ENCODE results near the gene FCSK. TPM values are rescaled to one million over a fixed set of nuclear protein-coding genes. Genes with fewer than 3 reads are reported as not detected.
A peak's percentile ranks its signal among the peaks of the same experiment; 100 is the strongest.
"Not testable (repeated sequence)": the region's sequence is repeated elsewhere in the genome, so short reads cannot be mapped to it uniquely, and the experiment has no call there.

Gene FCSK
- polyA plus RNA-seq, 1 donor = 17.8 TPM

DNA sequence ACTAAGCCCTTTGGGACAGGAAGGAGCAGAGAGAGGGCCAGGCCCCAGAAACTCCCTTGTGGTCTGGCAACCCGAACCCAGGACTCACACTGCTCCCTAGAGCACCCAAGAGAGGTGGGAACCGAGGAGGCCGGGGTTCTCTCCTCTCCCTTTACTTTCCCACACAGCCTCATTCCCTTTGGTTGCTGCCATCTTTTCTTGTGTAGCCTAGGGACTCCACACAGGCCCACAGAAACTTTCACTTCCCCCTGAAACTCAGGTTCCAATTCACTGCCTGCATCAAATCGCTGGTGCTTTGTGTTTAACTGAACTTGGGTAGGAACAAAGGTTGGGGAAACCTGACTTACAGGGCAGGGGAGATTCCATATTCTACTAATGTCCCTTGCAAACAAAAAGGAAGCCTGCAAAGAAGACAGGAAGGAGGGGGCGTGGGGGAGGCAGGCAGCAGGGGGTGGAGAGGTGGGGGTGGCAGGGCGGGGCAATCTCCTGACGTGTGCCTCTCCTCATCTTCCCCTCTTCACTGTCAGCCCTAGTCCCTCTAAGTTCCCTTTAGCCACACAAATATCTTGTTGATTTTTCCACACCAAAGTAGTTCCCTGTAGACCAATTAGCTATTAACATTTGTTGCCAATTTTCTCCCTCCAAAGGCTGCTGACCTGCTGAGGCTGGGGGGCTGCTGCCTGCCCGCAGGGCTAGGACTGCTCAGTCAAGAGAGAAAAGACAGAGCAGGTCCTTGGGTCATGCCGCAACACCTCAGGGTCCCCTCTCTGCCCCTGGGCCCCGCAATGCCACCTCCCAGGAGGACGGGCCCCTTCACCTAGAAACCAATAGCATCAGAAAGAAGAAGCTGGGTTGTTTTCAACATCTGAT lies 23.5 kb upstream of the FCSK start:
- no peak for DNase-seq

DNA sequence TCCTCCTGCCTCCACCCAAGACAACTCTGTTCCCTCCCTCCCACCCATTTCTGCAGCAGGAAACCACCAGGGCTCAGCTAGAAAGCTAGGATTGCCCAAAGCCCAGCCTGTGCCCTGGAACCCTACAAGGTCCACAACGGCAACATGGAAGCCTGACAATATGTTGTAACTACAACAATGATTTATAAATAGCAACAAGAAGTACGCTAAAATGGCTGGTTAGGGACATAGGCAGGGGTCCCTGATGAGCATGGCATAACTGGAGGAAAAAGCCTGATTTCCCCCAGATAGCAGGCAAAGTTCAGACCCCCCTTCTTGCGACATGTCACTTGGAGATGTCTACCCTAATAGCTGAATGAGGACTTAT lies 22.1 kb upstream of the FCSK start:
- DNase-seq = no peak

DNA sequence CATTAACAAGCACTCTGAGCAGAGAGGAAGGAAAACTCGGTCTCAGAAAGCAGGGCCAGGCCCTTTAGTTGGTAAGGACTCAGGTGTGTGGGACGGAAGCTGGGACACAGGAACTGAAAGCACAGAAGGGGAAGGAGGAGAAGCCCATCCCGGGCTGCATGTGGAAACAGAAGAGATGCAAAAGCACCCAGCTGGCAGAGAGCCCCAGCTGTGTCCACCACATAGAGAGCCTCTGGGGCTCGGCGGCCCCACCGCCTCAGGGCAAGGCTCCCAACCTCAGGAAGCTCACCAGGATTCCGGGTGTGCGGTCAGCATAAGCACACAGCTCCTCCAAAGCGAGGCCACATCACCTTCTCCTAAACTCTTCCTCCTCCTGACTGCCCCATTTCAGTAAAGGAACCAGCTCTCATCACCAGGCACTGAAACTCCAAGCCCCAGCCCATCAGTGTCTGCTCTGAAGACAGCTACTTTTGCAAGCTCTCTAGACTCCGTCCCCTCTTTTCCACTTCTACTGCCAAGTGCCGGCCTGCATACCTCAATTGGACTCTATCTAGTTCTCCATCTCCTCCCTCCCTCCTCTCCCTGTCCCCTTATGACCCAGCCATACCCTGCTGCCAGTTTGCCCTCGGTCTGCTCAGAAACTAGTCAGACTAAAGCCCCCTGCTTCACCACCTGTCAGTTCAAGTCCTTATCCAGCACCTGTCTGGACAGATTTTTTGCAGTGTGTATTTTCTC lies 21.5 kb upstream of the FCSK start:
- no peak for DNase-seq

DNA sequence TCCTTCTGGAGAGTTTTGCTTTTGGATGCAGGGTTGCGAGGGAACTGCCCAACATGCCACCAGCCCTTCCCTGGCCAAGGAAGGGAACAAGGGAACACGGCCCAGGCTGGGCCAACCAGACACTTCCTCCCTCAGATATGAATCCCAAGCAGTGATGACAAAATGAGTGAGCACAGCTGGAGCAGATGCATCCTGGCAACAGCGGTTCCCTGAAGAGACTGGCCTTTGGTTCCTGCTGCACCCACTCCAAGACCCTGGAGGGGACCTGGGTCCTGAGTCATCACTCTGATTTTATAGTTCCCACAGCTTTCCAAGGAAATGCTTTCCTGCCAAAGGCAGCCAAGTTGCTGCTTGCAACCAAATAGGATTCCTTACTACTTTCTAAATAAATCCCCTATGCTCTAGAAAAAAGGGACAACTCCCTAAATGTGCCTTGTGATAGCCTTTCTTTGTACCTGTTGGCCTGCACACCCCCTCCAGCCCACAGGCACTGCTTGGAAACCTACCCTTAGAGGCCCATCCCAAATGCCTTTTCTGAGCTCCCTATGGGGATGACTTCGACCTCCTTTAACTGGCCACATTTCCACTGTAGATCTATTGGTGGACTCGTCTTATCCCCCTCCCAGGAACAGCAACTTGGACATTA lies 20.8 kb upstream of the FCSK start:
- no peak for DNase-seq

DNA sequence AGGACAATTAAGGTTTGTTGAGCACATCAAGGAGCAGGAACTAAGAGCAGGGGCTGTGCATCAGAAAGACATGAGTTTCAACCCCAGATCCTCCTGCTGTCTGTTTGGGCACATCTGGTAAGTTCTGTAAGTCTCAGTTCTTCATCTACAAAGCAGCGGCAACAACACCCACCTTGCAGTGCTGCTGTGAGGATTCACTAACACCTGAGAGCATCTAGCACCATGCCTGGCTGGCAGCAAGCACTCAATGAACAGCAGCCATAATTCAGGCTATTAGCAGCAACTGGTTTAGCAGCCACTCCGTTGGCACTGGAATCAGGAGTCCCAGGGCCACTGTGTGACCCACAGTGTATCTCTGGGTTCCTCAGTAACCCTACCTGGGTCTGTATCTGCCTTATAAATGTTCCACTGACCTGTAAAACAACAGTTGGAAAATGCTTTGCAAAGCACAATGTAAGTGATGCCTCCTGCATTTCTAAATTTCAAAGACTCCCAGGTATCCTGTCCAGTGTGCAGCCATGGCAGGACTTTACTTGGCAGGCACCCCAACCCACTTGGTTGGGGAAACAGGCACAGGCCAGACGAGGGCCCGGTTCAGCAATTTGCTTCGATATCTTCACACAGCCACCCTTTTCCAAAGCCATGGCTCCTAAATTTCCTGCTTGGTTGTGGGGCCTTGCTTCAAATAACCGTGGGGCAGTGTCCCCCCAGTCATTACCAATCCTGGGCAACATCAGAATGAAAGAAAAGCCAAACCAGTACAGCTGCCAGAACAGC lies 19.7 kb upstream of the FCSK start:
- no peak for DNase-seq

DNA sequence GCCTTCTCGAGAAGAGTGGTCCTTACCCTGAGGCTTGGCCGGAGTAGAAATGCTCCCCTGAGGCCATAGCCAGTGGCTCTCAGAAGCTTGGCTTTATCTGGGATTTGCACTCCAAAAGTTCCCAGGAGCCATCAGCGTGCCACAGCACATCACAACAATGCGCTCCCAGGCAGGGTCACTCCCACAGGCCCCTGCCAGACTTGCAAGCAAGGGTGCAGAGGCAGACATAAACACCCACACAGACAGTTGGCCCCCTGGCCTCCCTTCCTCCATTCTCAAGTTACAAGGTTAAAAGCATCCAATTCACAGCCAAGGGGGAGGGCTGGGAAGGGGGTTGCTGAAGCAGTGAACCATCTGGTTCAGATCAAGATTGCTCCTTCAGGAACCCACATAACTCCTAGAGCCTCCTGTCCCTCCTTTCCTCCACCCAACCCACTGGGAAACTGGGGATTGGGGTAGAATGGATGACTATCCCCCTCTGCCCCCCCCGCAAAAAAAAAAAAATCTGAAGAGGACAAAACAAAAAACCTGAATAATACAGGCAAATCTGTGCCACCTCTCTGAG lies 17.3 kb upstream of the FCSK start:
- DNase-seq = peak; percentile 89

DNA sequence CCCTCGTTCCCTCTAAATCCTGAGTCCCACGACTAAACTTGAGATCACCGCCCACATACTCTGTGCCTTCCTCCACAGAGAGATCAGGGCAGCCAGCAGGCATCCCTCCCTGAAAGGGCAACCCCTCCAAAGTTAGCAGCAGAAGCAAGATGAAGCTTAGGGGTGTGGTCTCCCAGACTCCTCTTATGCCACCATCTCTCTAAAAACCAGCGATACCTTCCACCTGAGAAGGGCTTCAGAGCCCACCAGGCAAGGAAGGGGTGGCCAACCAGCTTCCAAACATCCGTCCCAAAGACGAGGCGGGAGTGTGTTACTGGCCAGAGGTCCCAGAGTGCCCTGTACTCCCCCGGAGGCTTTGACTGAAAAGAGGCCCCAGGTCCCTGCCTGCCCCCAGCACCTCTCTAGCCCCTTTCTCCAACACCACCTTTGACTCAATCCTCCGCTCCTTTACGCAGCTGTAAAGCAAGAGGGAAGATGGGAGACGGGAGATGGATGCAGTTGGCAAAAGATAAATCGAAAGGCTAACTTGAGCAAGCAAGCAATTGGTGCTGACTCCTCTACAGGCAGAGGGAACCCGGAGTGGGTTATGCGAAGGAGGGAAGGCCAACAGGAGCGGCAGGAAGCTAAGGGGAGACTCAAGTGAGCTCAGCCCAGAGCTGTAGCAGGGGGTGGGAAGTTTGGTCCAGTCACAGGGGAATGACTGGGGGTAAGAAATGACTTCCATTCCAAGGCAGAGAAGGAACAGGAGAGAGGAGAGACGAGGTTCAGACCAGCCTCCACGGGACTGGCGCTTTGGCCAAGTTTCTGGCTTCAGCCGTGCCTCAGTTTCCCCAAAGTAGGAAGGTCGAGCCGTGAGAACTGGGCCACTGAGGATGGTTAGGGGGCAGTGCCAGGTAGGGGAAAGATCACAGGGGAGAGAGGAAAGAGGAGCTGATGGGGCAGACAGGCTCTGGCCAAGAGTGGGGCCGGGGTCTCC lies 16.5 kb upstream of the FCSK start:
- no peak for DNase-seq

DNA sequence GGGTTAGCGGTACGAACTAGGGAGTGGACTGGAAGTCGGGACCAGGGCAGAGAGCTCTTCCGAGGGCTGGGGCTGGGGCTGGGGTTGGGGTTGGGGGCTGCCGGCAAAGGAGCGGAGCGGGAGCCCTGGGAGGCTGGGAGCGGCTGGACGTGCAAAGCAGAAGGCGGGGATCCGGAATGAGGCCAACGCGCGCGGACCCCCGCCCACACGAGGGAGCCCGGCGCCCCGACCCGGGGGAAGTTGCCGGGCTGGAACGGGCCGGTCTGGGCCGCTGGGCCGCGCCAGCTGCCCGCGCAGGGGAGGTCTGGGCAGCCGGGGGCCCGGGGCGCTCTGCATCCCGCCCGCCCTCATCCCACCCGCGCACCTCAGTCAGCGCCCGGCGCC lies 15.8 kb upstream of the FCSK start:
- no peak for DNase-seq

DNA sequence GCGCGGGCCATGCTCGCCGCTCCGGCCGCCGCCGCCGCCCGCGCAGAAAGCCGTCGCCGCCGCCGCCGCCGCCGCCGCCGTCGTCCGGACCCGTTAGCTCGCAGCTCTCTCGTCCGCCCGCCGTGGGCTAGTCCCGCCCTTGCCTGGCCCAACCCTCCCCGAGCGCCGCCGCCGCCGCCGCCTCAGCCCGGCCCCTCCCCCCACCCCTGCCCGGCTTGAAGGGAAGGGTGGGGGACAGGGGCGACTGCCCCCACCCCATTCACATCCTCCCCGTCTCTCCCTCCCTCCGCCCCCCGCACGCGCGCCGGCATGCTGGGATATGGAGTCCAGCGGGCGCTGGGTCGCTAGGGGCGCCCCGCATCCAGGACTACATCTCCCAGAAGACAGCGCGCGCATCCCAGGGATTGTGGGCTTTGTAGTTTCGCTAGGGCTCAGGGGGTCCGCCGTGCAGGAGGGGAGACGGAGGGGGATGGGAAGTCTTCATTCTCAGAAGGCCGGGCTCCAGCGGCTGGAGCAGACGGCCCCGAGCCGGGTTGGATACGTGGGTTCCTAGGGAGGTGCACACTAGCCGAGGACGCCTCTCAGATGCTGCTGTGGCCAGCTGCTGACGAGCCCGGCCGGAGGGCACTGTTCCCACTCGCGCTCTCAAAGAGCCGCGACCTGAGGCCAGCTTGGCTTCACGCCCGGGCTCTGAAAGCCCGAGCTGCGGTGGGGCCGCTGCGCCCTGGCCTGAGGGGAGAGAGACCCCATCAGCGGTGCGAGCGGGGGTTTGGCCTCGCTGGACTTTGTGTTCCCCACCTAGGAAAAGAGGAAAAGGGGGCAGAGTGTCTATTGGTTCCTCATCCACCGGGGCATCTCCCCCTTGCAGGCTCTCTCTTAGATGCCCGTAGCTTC lies 15.2 kb upstream of the FCSK start, which contains the start of gene ST3GAL2:
Gene ST3GAL2, minus strand, starts transcription at position 132 of the 894 bp plus-strand sequence. CDS start 40,570 bp downstream, outside the sequence.
- DNase-seq = peak; percentile 96

DNA sequence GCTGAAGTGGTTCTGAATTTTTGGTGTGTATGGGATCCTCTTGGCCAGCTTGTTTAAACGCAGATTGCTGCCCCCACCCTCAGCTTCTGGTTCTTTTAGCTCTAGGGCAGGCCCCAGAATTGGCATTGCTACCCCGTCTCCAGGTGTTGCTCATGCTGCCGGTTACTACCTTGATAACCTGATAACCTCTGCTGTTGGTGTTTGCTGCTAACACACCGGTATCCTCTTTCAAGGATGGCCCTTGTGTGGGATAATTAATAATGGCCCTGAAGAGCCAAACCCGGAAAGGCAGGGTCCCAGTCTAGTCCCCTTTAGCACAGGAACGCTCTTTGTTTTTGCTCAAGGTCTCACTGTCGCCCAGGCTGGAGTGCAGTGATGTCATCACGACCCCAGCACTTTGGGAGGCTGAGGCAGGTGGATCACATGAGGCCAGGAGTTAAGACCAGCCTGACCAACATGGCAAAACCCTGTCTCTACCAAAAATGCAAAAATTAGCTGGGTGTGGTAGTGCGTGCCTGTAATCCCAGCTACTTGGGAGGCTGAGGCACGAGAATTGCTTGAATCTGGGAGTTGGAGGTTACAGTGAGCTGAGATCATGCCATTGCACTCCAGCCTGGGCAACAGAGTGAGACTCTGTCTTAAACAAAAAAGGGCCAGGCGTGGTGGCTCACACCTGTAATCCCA lies 14.2 kb upstream of the FCSK start:
- DNase-seq = no peak

DNA sequence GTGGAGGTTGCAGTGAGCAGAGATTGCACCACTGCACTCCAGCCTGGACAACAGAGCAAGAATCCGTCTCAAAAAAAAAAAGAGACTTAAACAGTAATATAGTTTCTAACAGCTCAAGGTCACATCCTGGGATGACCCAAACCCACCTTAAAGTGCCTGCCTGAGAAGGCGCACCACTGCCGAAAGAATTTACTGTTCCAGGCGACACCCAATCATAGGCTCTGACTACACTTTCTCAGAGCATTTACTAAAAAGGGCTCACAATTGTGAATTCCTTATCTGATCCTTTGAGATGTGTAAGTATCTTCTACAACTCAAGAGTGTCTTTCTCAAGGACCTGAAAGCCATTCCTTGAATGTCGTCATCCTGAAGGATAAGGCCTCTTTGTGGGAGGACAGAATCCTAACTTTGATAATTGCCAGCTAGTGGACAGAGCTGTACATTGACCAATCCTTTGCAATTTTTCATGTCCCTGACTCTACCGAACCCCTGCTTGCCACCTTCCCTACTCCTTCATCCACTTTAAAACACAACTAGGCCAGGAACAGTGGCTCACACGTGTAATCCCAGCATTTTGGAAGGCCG lies 12.9 kb upstream of the FCSK start:
- no peak for DNase-seq

DNA sequence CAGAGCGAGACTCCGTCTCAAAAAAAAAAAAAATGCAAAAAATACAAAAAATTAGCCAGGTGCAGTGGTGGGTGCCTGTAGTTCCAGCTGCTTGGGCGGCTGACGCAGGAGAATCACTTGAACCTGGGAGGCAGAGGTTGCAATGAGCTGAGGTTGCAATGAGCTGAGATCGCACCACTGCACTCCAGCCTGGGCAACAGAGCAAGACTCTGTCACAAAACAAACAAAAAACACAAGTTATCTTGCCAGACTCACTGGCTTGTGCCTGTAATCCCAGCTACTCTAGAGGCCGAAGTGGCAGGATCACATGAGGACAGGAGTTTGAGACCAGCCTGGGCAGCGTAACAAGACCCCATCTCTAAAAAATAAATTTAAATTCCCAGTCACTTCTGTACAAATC lies 12.1 kb upstream of the FCSK start:
- no peak for DNase-seq

DNA sequence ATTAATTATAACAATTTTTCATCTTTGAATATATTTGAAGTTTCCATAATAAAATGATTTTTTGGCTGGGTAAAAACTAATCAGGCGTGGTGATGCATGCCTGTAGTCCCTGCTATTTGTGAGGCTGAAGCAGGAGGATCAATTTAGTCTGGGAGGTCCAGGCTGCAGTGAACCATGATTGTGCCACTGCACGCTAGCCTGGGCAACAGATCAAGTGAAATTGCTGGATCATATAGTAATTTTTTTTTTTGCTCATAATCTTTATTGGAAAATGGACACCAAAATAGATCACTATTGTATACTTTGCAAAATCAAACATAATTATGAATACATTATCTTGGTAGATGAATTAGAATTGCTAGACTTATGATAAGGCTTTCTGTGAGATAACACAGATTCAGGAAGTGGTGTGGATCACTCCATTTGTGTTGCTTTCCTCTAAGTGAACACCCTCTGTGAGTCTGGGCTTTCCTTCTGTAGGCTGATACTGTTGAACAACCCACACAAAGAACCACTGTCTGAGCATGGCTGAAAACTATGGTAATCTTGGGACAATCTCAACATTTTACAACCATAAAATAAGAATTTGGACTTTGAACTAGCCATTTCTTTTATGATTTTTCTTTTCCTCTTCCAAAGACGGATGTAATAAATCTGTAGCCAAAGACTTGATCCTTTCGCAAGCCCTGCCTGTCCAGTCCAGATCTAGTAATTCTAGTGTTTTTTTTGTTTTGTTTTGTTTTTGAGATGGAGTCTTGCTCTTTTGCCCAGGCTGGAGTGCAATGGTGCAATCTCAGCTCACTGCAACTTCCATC lies 9.9 kb upstream of the FCSK start:
- no peak for DNase-seq

DNA sequence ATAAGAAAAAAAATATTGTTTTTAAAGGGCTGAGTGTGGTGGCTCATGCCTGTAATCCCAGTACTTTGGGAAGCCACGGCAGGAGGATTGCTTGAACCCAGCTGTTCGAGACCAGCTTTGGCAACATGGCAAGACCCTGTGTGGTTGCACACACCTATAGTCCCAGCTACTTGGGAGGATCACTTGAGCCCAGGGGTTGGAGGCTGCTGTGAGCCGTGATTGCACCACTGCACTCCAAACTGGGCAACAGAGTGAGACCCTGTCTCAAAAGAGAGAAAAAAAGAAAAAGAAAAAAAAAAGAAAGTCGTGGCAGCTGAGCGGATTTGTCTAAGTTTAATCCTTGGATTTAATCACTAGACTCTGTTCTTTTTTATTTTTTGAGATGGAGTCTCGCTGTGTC lies 6.3 kb upstream of the FCSK start:
- no peak for DNase-seq

DNA sequence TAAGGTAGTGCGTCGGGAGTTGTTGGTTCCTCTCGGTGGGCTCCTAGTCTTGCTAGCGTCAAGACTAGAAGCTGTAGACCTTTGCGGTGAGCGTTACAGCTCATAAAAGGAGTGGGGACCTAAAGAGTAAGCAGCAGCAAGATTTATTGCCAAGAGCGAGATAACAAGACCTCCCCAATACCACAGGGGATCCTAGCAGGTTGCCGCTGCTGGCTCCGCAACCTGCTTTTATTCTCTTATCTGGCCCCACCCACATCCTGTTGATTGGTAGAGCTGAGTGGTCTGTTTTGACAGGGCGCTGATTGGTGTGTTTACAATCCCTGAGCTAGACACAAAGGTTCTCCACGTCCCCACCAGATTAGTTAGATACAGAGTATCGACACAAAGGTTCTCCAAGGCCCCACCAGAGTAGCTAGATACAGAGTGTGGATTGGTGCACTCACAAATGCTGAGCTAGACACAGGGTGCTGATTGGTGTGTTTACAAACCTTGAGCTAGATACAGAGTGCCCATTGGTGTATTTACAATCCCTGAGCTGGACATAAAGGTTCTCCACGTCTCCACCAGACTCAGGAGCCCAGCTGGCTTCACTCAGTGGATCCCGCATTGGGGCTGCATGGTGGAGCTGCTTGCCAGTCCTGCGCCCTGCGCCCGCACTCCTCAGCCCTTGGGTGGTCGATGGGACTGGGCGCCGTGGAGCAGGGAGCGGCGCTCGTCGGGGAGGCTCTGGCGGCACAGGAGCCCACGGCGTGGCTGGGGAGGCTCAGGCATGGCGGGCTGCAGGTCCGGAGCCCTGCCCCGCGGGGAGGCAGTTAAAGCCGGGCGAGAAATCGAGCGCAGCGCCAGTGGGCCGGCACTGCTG lies 4.0 kb upstream of the FCSK start:
- not testable (repeated sequence) for DNase-seq

DNA sequence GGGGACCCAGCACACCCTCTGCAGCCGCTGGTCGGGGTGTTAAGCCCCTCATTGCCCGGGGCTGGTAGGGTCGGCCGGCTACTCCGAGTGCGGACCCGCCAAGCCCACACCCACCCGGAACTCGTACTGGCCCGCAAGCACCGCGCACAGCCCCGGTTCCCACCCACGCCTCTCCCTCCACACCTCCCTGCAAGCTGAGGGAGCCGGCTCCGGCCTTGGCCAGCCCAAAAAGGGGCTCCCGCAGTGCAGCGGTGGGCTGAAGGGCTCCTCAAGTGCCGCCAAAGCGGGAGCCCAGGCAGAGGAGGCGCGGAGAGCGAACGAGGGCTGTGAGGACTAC lies 3.4 kb upstream of the FCSK start:
- not testable (repeated sequence) for DNase-seq

All from left kidney (tissue), 2 donors.